ENCODE measurements around the gene TEP1. TPM values are rescaled to one million over a fixed set of nuclear protein-coding genes. Genes with fewer than 3 reads are reported as not detected.

Gene TEP1
- total and polyA plus RNA-seq, 12 donors = 5.6 to 17.8 (median 8.6) TPM

- Histone ChIP-seq H3K27me3 (no peaks in the 10 kb centered on the region), H3K27ac (no peak overlapping the region), H3K4me3 (no peak overlapping the region), H3K9me3 (no peaks in the 10 kb centered on the region), H3K4me1 (peaks cover 0 to 33% (median 4%) of the 10 kb centered on the region in 9 donors), H3K36me3 (no peaks in the 10 kb centered on the region)
- DNase-seq (no peak), ATAC-seq (no peak)
- intact Hi-C loops (cut with DNase I) = loop anchor here in 8 of 10 donors (2.0 to 10.0 kb wide), 8 partner anchors 35 to 267 kb away; partner anchors contain the start of genes RNASE4 (in 3 of the 8), ANG (in 2 of the 8), APEX1 (in 2 of the 8) and OSGEP (in 2 of the 8)
- no peak for TF ChIP-seq CTCF (IDR thresholded peaks at IDR 0.05)
- WGBS, 2 donors = 81 to 84% methylated on average over 7 of the region's 7 CpGs
Observed at GRCh38 chr14:20417250-20418186, 4.2 kb upstream of the TEP1 start.

- no peak overlapping the region for H3K27ac ChIP-seq
- no peaks in the 10 kb centered on the region for H3K36me3 ChIP-seq
- H3K4me3 ChIP-seq = no peak overlapping the region
- no peak for TF ChIP-seq CTCF (IDR thresholded peaks at IDR 0.05)
- DNase-seq (no peak), ATAC-seq (no peak)
- H3K4me1 ChIP-seq = peaks cover 0 to 44% (median 10%) of the 10 kb centered on the region in 9 donors
- intact Hi-C loops (cut with DNase I) = loop anchor here in 8 of 10 donors (2.0 to 10.0 kb wide), 8 partner anchors 36 to 269 kb away; partner anchors contain the start of genes RNASE4 (in 3 of the 8), ANG (in 2 of the 8), APEX1 (in 2 of the 8) and OSGEP (in 2 of the 8)
- WGBS, 2 donors = 92 to 93% methylated on average over 2 of the region's 2 CpGs
- H3K27me3 ChIP-seq = no peaks in the 10 kb centered on the region
- no peaks in the 10 kb centered on the region for H3K9me3 ChIP-seq
Observed at GRCh38 chr14:20416223-20416622, 2.9 kb upstream of the TEP1 start.

- Histone ChIP-seq H3K4me3 (no peak overlapping the region), H3K27ac (peak overlapping the region in 1 of 10 donors; percentile 10), H3K36me3 (no peaks in the 10 kb centered on the region), H3K9me3 (no peaks in the 10 kb centered on the region), H3K4me1 (peaks cover 0 to 47% (median 10%) of the 10 kb centered on the region in 9 donors), H3K27me3 (no peaks in the 10 kb centered on the region)
- no peak for ATAC-seq
- DNase-seq = peak in 1 of 2 donors; percentile 30
- WGBS, 2 donors = 53 to 58% methylated on average over 3 of the region's 3 CpGs
- TF ChIP-seq CTCF (IDR thresholded peaks at IDR 0.05) = peak in 7 of 9 donors; percentile 55 to 72 (median 60)
- intact Hi-C loops (cut with DNase I) = loop anchor here in 8 of 10 donors (2.0 to 10.0 kb wide), 10 partner anchors 37 to 269 kb away; partner anchors contain the start of genes RNASE4 (in 3 of the 8), ANG (in 2 of the 8), APEX1 (in 2 of the 8) and OSGEP (in 2 of the 8)
Observed at GRCh38 chr14:20415782-20416206, 2.5 kb upstream of the TEP1 start.

GRCh38 chr14:20413744-20414082, 412 bp upstream of the TEP1 start:
- intact Hi-C loops (cut with DNase I) = loop anchor here in 8 of 10 donors (1.0 to 10.0 kb wide), 14 partner anchors 39 to 271 kb away; partner anchors contain the start of genes PARP2 (in 5 of the 8), RNASE4 (in 4 of the 8), ANG (in 2 of the 8) and APEX1 (in 2 of the 8)

More at GRCh38 chr14:20413744-20414082, 412 bp upstream of the TEP1 start:
- ATAC-seq (peak; percentile 5 to 43 (median 22)), DNase-seq (no peak)
- Histone ChIP-seq H3K4me1 (peaks cover 0 to 37% (median 13%) of the 10 kb centered on the region in 9 donors), H3K27me3 (no peaks in the 10 kb centered on the region), H3K36me3 (peaks cover 0 to 6% (median 0%) of the 10 kb centered on the region in 9 donors), H3K9me3 (no peaks in the 10 kb centered on the region), H3K4me3 (peak overlapping the region; percentile 63 to 92 (median 75)), H3K27ac (peak overlapping the region; percentile 40 to 98 (median 95))
- TF ChIP-seq CTCF (IDR thresholded peaks at IDR 0.05) = no peak
- WGBS, 2 donors = 0 to 2% methylated on average over 9 of the region's 9 CpGs

Data from heart right ventricle (tissue), 16 donors.